Esophagus squamous epithelium (tissue), 4 donors: ENCODE results near the gene KRTAP19-2.

ENCODE experiments used
- POLR2A ChIP-seq, 4 donors: fragments of 450-650 bp; IDR thresholded peaks; one replicate each; pipeline ENCODE4 v1.6.1; 2017; ENCODE audit warnings: antibody characterized with exemption in 4 of 4, mild to moderate bottlenecking in 4 of 4, moderate library complexity in 3 of 4
- TF ChIP-seq, protein P1 (sequence below), 6 experiments: fragments of 450-650 bp in 4 of 6; fragments of 200-600 bp in 2 of 6; sonication (generic) in 2 of 6; IDR thresholded peaks; one replicate each; pipeline ENCODE4 v1.5.1; 2016 to 2019; ENCODE audit warnings: antibody characterized with exemption in 6 of 6, mild to moderate bottlenecking in 4 of 6, moderate library complexity in 4 of 6

DNA sequence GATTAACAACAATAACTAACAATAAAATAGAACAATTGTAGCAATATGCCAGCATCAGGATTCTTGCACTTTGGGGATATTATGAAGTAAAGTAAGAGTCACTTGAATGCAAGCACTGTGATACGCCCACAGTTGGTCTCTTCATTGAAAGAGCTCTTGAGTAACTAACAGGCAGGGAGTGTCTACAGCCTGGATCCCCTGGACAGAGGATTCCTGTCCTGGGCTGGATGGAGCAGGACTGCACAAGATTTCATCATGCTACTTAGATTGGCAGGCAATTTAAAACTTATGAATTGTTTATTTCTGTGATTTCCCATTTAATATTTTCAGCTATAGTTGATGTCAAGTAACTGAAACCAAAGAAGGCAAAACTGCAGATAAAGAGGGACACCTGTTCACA, 28.4 kb upstream of the KRTAP19-2 start:
- TF ChIP-seq POLR2A (IDR thresholded peaks at IDR 0.05): no peak
- TF ChIP-seq, protein P1, sequence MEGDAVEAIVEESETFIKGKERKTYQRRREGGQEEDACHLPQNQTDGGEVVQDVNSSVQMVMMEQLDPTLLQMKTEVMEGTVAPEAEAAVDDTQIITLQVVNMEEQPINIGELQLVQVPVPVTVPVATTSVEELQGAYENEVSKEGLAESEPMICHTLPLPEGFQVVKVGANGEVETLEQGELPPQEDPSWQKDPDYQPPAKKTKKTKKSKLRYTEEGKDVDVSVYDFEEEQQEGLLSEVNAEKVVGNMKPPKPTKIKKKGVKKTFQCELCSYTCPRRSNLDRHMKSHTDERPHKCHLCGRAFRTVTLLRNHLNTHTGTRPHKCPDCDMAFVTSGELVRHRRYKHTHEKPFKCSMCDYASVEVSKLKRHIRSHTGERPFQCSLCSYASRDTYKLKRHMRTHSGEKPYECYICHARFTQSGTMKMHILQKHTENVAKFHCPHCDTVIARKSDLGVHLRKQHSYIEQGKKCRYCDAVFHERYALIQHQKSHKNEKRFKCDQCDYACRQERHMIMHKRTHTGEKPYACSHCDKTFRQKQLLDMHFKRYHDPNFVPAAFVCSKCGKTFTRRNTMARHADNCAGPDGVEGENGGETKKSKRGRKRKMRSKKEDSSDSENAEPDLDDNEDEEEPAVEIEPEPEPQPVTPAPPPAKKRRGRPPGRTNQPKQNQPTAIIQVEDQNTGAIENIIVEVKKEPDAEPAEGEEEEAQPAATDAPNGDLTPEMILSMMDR (IDR thresholded peaks at IDR 0.05): no peak
